ENCODE measurements around the gene DOCK10. TPM values are rescaled to one million over a fixed set of nuclear protein-coding genes. Genes with fewer than 3 reads are reported as not detected.

Gene DOCK10
- total and polyA plus RNA-seq, 2 donors (not counting 3 experiments of a cell fraction or from before 2014, with no cell fraction given), result 5.8 to 23.0 TPM

GRCh38 chr2:224931956-224932355 lies 110.3 kb downstream of the DOCK10 start:
- peaks cover 0 to 2% of the 10 kb centered on the region in 2 experiments for H3K36me3 ChIP-seq (ENCODE audit: control insufficient read depth in 2 of 2, extremely low read depth in 1 of 2, insufficient read depth in 2 of 2, low read length in 2 of 2)
- CTCF ChIA-PET, result interaction anchor here (1.1 kb wide), 1 partner anchor 9 kb away, joined by 3 read pairs; no protein-coding TSS in a partner anchor
- no peaks in the 10 kb centered on the region for H3K9me1 ChIP-seq (replicated peaks; ENCODE audit: control insufficient read depth, extremely low read depth, insufficient read depth, low read length)
- intact Hi-C loops (cut with micrococcal nuclease) (loop anchor here (1.0 kb wide), 1 partner anchor 70 kb away; no protein-coding TSS in a partner anchor), dilution Hi-C loops (cut with MboI; ENCODE audit: extremely low pct_ligation_motif_present, low sequenced_read_pairs) (no loop called here)
- peaks cover 59% of the 10 kb centered on the region for H3K79me2 ChIP-seq (ENCODE audit: control insufficient read depth, insufficient read depth, low read length)
- no peak overlapping the region for H2AFZ ChIP-seq (ENCODE audit: low read depth, low read length)
- BruUV-seq (replicated peaks), result no TSS peak
- no peaks in the 10 kb centered on the region for H3K9me3 ChIP-seq (replicated peaks; ENCODE audit: control insufficient read depth, insufficient read depth, low read length)
- H3K4me3 ChIP-seq (replicated peaks in 1 of 3; ENCODE audit: insufficient read depth in 1 of 3, low read depth in 1 of 3, low read length in 3 of 3), result no peak overlapping the region
- no peak overlapping the region for H3K27ac ChIP-seq (ENCODE audit: insufficient read depth, low read depth, low read length)
- no peak overlapping the region for H3K4me2 ChIP-seq (ENCODE audit: insufficient read depth, low read length)
- DNase-seq (ENCODE audit: low read depth, low spot score) (no peak), FAIRE-seq (no peak)
- H3K4me1 ChIP-seq (ENCODE audit: control insufficient read depth, extremely low read depth, insufficient read depth, low read length), result peaks cover 18% of the 10 kb centered on the region
- no peak for TF ChIP-seq MAX (IDR thresholded peaks at IDR 0.05; ENCODE audit: insufficient read depth, insufficient read length)
- POLR2A ChIA-PET, result no interaction called here
- no peak overlapping the region for H3K9ac ChIP-seq (replicated peaks; ENCODE audit: extremely low read depth, insufficient read depth, low read length)
- no peaks in the 10 kb centered on the region for H3K27me3 ChIP-seq (ENCODE audit: control insufficient read depth in 2 of 2, insufficient read depth in 2 of 2, low read length in 2 of 2)
- no peaks in the 10 kb centered on the region for H4K20me1 ChIP-seq (replicated peaks; ENCODE audit: control insufficient read depth, extremely low read depth, insufficient read depth, low read length)

GRCh38 chr2:224930990-224931389 lies 111.3 kb downstream of the DOCK10 start:
- dilution Hi-C loops (cut with MboI; ENCODE audit: extremely low pct_ligation_motif_present, low sequenced_read_pairs), result no loop called here
- no peak for FAIRE-seq
- peaks cover 27% of the 10 kb centered on the region for H3K4me1 ChIP-seq (ENCODE audit: control insufficient read depth, extremely low read depth, insufficient read depth, low read length)

More at GRCh38 chr2:224930990-224931389, 111.3 kb downstream of the DOCK10 start:
- DNase-seq (ENCODE audit: low read depth, low spot score), result no peak
- intact Hi-C loops (cut with micrococcal nuclease), result loop anchor here (1.0 kb wide), 1 partner anchor 71 kb away; no protein-coding TSS in a partner anchor
- H2AFZ ChIP-seq (ENCODE audit: low read depth, low read length), result no peak overlapping the region
- H3K4me3 ChIP-seq (replicated peaks in 1 of 3; ENCODE audit: insufficient read depth in 1 of 3, low read depth in 1 of 3, low read length in 3 of 3), result no peak overlapping the region
- peaks cover 0 to 2% of the 10 kb centered on the region in 2 experiments for H3K36me3 ChIP-seq (ENCODE audit: control insufficient read depth in 2 of 2, extremely low read depth in 1 of 2, insufficient read depth in 2 of 2, low read length in 2 of 2)
- H3K4me2 ChIP-seq (ENCODE audit: insufficient read depth, low read length), result no peak overlapping the region
- no peaks in the 10 kb centered on the region for H4K20me1 ChIP-seq (replicated peaks; ENCODE audit: control insufficient read depth, extremely low read depth, insufficient read depth, low read length)
- ChIA-PET POLR2A (no interaction called here), CTCF (no interaction called here)
- no peaks in the 10 kb centered on the region for H3K9me1 ChIP-seq (replicated peaks; ENCODE audit: control insufficient read depth, extremely low read depth, insufficient read depth, low read length)
- TF ChIP-seq MYC (IDR thresholded peaks at IDR 0.05; ENCODE audit: low read depth, low read length), result no peak
- TF ChIP-seq FOS (IDR thresholded peaks at IDR 0.05; ENCODE audit: borderline replicate concordance, insufficient read depth, low read length), result no peak
- TF ChIP-seq MAX (IDR thresholded peaks at IDR 0.05; ENCODE audit: insufficient read depth, insufficient read length), result no peak
- no peak for TF ChIP-seq CTCF (IDR thresholded peaks at IDR 0.05; ENCODE audit: extremely low read depth in 1 of 2, insufficient read depth in 1 of 2, low read depth in 1 of 2, low read length in 2 of 2)
- TF ChIP-seq POLR2AphosphoS5 (IDR thresholded peaks at IDR 0.05; ENCODE audit: insufficient read depth, low read depth, low read length), result no peak
- no peak overlapping the region for H3K9ac ChIP-seq (replicated peaks; ENCODE audit: extremely low read depth, insufficient read depth, low read length)
- H3K27me3 ChIP-seq (ENCODE audit: control insufficient read depth in 2 of 2, insufficient read depth in 2 of 2, low read length in 2 of 2), result no peaks in the 10 kb centered on the region
- H3K9me3 ChIP-seq (replicated peaks; ENCODE audit: control insufficient read depth, insufficient read depth, low read length), result no peaks in the 10 kb centered on the region
- no TSS peak for BruUV-seq (replicated peaks)
- no peak overlapping the region for H3K27ac ChIP-seq (ENCODE audit: insufficient read depth, low read depth, low read length)
- H3K79me2 ChIP-seq (ENCODE audit: control insufficient read depth, insufficient read depth, low read length), result peaks cover 50% of the 10 kb centered on the region
